WTC11 (cell line): ENCODE results near the gene FLYWCH2. TPM values are rescaled to one million over a fixed set of nuclear protein-coding genes. Genes with fewer than 3 reads are reported as not detected.

ENCODE experiments used
- ELF4 ChIP-seq: sonication (generic); formaldehyde crosslinking; IDR thresholded peaks from 2 replicates; pipeline ENCODE4 v1.8.1; 2022; ENCODE audit warnings: low read depth, mild to moderate bottlenecking, moderate library complexity, missing genetic modification reagents
- GTF2I ChIP-seq: fragments of 250-450 bp; sonication (Bioruptor Pico); conservative IDR thresholded peaks from 2 replicates; pipeline ENCODE4 v1.4.0; 2021; ENCODE audit warnings: mild to moderate bottlenecking
- IRF2 ChIP-seq: sonication (generic); formaldehyde crosslinking; IDR thresholded peaks from 2 replicates; pipeline ENCODE4 v1.8.0; 2022; ENCODE audit warnings: low read depth, missing genetic modification reagents, borderline replicate concordance
- NR1H2 ChIP-seq: sonication (generic); formaldehyde crosslinking; IDR thresholded peaks from 2 replicates; pipeline ENCODE4 v1.9.0; 2021; ENCODE audit warnings: mild to moderate bottlenecking, moderate library complexity, missing genetic modification reagents
- OVOL2 ChIP-seq: fragments of 250-450 bp; sonication (Bioruptor Pico); IDR thresholded peaks from 2 replicates; pipeline ENCODE4 v1.9.0; 2021; ENCODE audit warnings: mild to moderate bottlenecking, borderline replicate concordance
- RELA ChIP-seq: sonication (generic); formaldehyde crosslinking; IDR thresholded peaks from 2 replicates; pipeline ENCODE4 v1.8.1; 2022; ENCODE audit warnings: missing genetic modification reagents, mild to moderate bottlenecking, borderline replicate concordance
- ZNF121 ChIP-seq: sonication (generic); formaldehyde crosslinking; IDR thresholded peaks from 2 replicates; pipeline ENCODE4 v1.8.0; 2023; ENCODE audit warnings: missing genetic modification reagents
- ZNF138 ChIP-seq: sonication (generic); formaldehyde crosslinking; conservative IDR thresholded peaks from 2 replicates; pipeline ENCODE4 v1.8.1; 2022; ENCODE audit warnings: mild to moderate bottlenecking, moderate library complexity, missing genetic modification reagents
- ZNF232 ChIP-seq: sonication (generic); formaldehyde crosslinking; IDR thresholded peaks from 2 replicates; pipeline ENCODE4 v1.8.0; 2022; ENCODE audit warnings: mild to moderate bottlenecking, missing genetic modification reagents
- ZNF425 ChIP-seq: fragments of 250-450 bp; sonication (Bioruptor Pico); conservative IDR thresholded peaks from 2 replicates; pipeline ENCODE4 v1.9.0; 2021; ENCODE audit warnings: mild to moderate bottlenecking
- total RNA-seq: library from RNA; stranded (reverse); gene quantifications from 3 replicates; pipeline ENCODE4 v1.2.3, GENCODE V29; 2021

The FLYWCH2 gene
- total RNA-seq, 1 experiment from 2014 or later = 20.7 TPM

GRCh38 chr16:2946649-2947048, 63.6 kb downstream of the FLYWCH2 start (continued):
- no peak for TF ChIP-seq ZNF425 (CRISPR knock-in tag)
- TF ChIP-seq IRF2 (CRISPR knock-in tag) = no peak
- no peak for TF ChIP-seq GTF2I (CRISPR knock-in tag)
- no peak for TF ChIP-seq ZNF232
- no peak for TF ChIP-seq NR1H2
- no peak for TF ChIP-seq RELA (CRISPR knock-in tag)
- no peak for TF ChIP-seq ZNF138 (CRISPR knock-in tag)
- TF ChIP-seq ZNF121 = no peak
- no peak for TF ChIP-seq ELF4 (CRISPR knock-in tag)
- no peak for TF ChIP-seq OVOL2 (CRISPR knock-in tag)
- TF ChIP-seq, all 79 proteins: peak for 0

Other genes starting within 250 kb of the FLYWCH2 start
- gene KCTD5, start 200.7 kb upstream of the FLYWCH2 start, total RNA-seq = 24.8 to 27.8 TPM (median 27.2 TPM) in 3 replicates
- gene PRSS27, start 163.0 kb upstream of the FLYWCH2 start, total RNA-seq = 5.1 to 5.4 TPM (median 5.1 TPM) in 3 replicates
- gene SRRM2, start 130.6 kb upstream of the FLYWCH2 start, total RNA-seq = 769 to 823 TPM (median 815 TPM) in 3 replicates
- gene ELOB, start 105.9 kb upstream of the FLYWCH2 start, total RNA-seq = 252 to 267 TPM (median 267 TPM) in 3 replicates
- 0.18 to 0.44 TPM (median 0.24 TPM) in 3 replicates for gene PRSS33, start 95.7 kb upstream of the FLYWCH2 start, total RNA-seq
- gene PRSS41, start 84.7 kb upstream of the FLYWCH2 start, total RNA-seq = not detected in 3 replicates
- gene PRSS21, start 66.0 kb upstream of the FLYWCH2 start, total RNA-seq = 1.2 to 1.5 TPM (median 1.4 TPM) in 3 replicates
- not detected in 3 replicates for gene ZG16B, start 52.9 kb upstream of the FLYWCH2 start, total RNA-seq
- 2.3 to 3.9 TPM (median 3.0 TPM) in 3 replicates for gene PRSS22, start 25.0 kb upstream of the FLYWCH2 start, total RNA-seq
- gene FLYWCH1, start 28.7 kb downstream of the FLYWCH2 start, total RNA-seq = 27.2 to 34.2 TPM (median 32.6 TPM) in 3 replicates
- 7.5 to 8.6 TPM (median 8.5 TPM) in 3 replicates for gene KREMEN2, start 81.1 kb downstream of the FLYWCH2 start, total RNA-seq
- 21.1 to 32.4 TPM (median 21.5 TPM) in 3 replicates for gene PAQR4, start 86.1 kb downstream of the FLYWCH2 start, total RNA-seq
- 102 to 120 TPM (median 113 TPM) in 3 replicates for gene PKMYT1, start 97.2 kb downstream of the FLYWCH2 start, total RNA-seq
- gene CLDN9, start 129.7 kb downstream of the FLYWCH2 start, total RNA-seq = 0.87 to 1.1 TPM (median 0.92 TPM) in 3 replicates
- 746 to 778 TPM (median 775 TPM) in 3 replicates for gene CLDN6, start 135.0 kb downstream of the FLYWCH2 start, total RNA-seq
- gene TNFRSF12A, start 137.2 kb downstream of the FLYWCH2 start, total RNA-seq = 78.9 to 87.0 TPM (median 79.5 TPM) in 3 replicates
- 76.0 to 84.0 TPM (median 83.2 TPM) in 3 replicates for gene HCFC1R1, start 140.7 kb downstream of the FLYWCH2 start, total RNA-seq
- 76.5 to 94.2 TPM (median 88.7 TPM) in 3 replicates for gene THOC6, start 140.8 kb downstream of the FLYWCH2 start, total RNA-seq
- gene BICDL2, start 153.7 kb downstream of the FLYWCH2 start, total RNA-seq = 27.3 to 28.5 TPM (median 28.2 TPM) in 3 replicates
- gene MMP25, start 163.3 kb downstream of the FLYWCH2 start, total RNA-seq = 41.2 to 49.0 TPM (median 43.3 TPM) in 3 replicates
- 3.5 to 4.7 TPM (median 3.6 TPM) in 3 replicates for gene IL32, start 182.4 kb downstream of the FLYWCH2 start, total RNA-seq
- 263 to 286 TPM (median 271 TPM) in 3 replicates for gene ZSCAN10, start 216.1 kb downstream of the FLYWCH2 start, total RNA-seq
- 17.7 to 22.7 TPM (median 21.3 TPM) in 3 replicates for gene ZNF205, start 229.4 kb downstream of the FLYWCH2 start, total RNA-seq